ENCODE results near the gene RASGRP3. TPM values are rescaled to one million over a fixed set of nuclear protein-coding genes. Genes with fewer than 3 reads are reported as not detected.
A peak's percentile ranks its signal among the peaks of the same experiment; 100 is the strongest.

The RASGRP3 gene
- total RNA-seq, 4 donors from 2014 or later, result 3.7 to 10.6 (median 6.7) TPM

GRCh38 chr2:33570681-33571080, 94.2 kb downstream of the RASGRP3 start:
- Histone ChIP-seq H3K4me1 (peaks cover 0 to 11% (median 10%) of the 10 kb centered on the region in 4 donors), H3K36me3 (no peaks in the 10 kb centered on the region), H3K4me3 (no peak overlapping the region), H3K27ac (replicated peaks in 1 of 4) (no peak overlapping the region), H3K27me3 (no peaks in the 10 kb centered on the region), H3K9me3 (no peaks in the 10 kb centered on the region)
- TF ChIP-seq POLR2AphosphoS5 (IDR thresholded peaks at IDR 0.05), result no peak
- 83% methylated on average over 2 of the region's 2 CpGs for WGBS
- DNase-seq (ENCODE audit: extremely low spot score), result no peak
- intact Hi-C loops (cut with DNase I), result no loop called here

- no peaks in the 10 kb centered on the region for H3K9me3 ChIP-seq
These were observed 97.2 kb downstream of the RASGRP3 start for GRCh38 chr2:33573657-33574056.

GRCh38 chr2:33577084-33577483, 100.6 kb downstream of the RASGRP3 start:
- intact Hi-C loops (cut with DNase I), result no loop called here
- Histone ChIP-seq H3K9me3 (no peaks in the 10 kb centered on the region), H3K27ac (replicated peaks in 1 of 4) (peak overlapping the region in 1 of 4 donors; percentile 6), H3K4me3 (no peak overlapping the region), H3K4me1 (peaks cover 0 to 12% (median 3%) of the 10 kb centered on the region in 4 donors), H3K36me3 (no peaks in the 10 kb centered on the region), H3K27me3 (no peaks in the 10 kb centered on the region)
- WGBS, result 87% methylated on average over 8 of the region's 8 CpGs
- no peak for TF ChIP-seq POLR2AphosphoS5 (IDR thresholded peaks at IDR 0.05)
- no peak for TF ChIP-seq POLR2A (IDR thresholded peaks at IDR 0.05; ENCODE audit: low read depth)
- no peak for TF ChIP-seq EP300 (IDR thresholded peaks at IDR 0.05)
- TF ChIP-seq CTCF (IDR thresholded peaks at IDR 0.05), result no peak
- no peak for DNase-seq (ENCODE audit: extremely low spot score)

More at GRCh38 chr2:33573657-33574056, 97.2 kb downstream of the RASGRP3 start:
- TF ChIP-seq POLR2AphosphoS5 (IDR thresholded peaks at IDR 0.05) (no peak), CTCF (IDR thresholded peaks at IDR 0.05) (no peak), POLR2A (IDR thresholded peaks at IDR 0.05; ENCODE audit: low read depth) (no peak), EP300 (IDR thresholded peaks at IDR 0.05) (no peak)
- 97% methylated on average over 6 of the region's 6 CpGs for WGBS
- Histone ChIP-seq H3K27ac (replicated peaks in 1 of 4) (no peak overlapping the region), H3K27me3 (no peaks in the 10 kb centered on the region), H3K4me3 (no peak overlapping the region), H3K36me3 (no peaks in the 10 kb centered on the region), H3K4me1 (peaks cover 0 to 7% (median 2%) of the 10 kb centered on the region in 4 donors)
- intact Hi-C loops (cut with DNase I), result no loop called here
- DNase-seq (ENCODE audit: extremely low spot score), result no peak

GRCh38 chr2:33577668-33578067, 101.2 kb downstream of the RASGRP3 start:
- DNase-seq (ENCODE audit: extremely low spot score), result no peak
- WGBS, result 46% methylated on average over 2 of the region's 2 CpGs
- Histone ChIP-seq H3K4me1 (peaks cover 0 to 14% (median 4%) of the 10 kb centered on the region in 4 donors), H3K27ac (replicated peaks in 1 of 4) (no peak overlapping the region), H3K36me3 (no peaks in the 10 kb centered on the region), H3K9me3 (no peaks in the 10 kb centered on the region), H3K4me3 (no peak overlapping the region), H3K27me3 (no peaks in the 10 kb centered on the region)
- no peak for TF ChIP-seq POLR2AphosphoS5 (IDR thresholded peaks at IDR 0.05)
- TF ChIP-seq CTCF (IDR thresholded peaks at IDR 0.05), result no peak
- intact Hi-C loops (cut with DNase I), result no loop called here

- no peak for DNase-seq (ENCODE audit: extremely low spot score)
- TF ChIP-seq CTCF (IDR thresholded peaks at IDR 0.05) (no peak), EP300 (IDR thresholded peaks at IDR 0.05) (no peak), POLR2A (IDR thresholded peaks at IDR 0.05; ENCODE audit: low read depth) (no peak), POLR2AphosphoS5 (IDR thresholded peaks at IDR 0.05) (no peak)
- no peaks in the 10 kb centered on the region for H3K27me3 ChIP-seq
- no peak overlapping the region for H3K27ac ChIP-seq (replicated peaks in 1 of 4)
- peaks cover 0 to 27% (median 16%) of the 10 kb centered on the region in 4 donors for H3K4me1 ChIP-seq
- no peaks in the 10 kb centered on the region for H3K9me3 ChIP-seq
- H3K4me3 ChIP-seq, result no peak overlapping the region
- intact Hi-C loops (cut with DNase I), result no loop called here
- peaks cover 0 to 9% (median 4%) of the 10 kb centered on the region in 4 donors for H3K36me3 ChIP-seq
- 88% methylated on average over 5 of the region's 5 CpGs for WGBS
These were observed 102.8 kb downstream of the RASGRP3 start for GRCh38 chr2:33579227-33579626.
